Skeletal muscle cell (primary cell): ENCODE measurements around the gene PACRG.

ENCODE experiments used
- DNase-seq: peaks from one replicate; pipeline ENCODE4 v3.0.0-alpha.2; 2010; ENCODE audit warnings: low read depth
- H3K4me3 ChIP-seq: 2 replicates; pipeline ENCODE4 v1.5.1; 2011; ENCODE audit warnings: low read depth, mild to moderate bottlenecking, control low read depth, low read length, moderate library complexity

The PACRG gene

DNA sequence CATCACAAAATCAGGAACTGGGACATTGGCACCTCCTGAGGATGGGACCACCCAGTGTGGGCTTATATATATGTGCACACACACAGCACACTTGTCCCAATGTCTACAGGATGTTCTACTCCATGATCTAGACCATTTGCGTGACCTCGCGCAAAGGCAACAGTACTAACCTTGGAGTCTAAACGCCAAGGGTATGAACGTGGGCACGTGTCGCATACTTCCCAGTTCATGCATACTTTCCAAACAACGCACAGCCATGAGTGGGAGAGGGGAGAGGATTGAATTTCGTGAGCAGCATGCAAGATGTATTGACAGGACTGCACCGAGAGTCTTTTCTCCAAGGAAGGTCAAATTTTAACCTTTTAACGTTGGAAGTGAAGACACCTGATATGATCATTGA lies 472.5 kb downstream of the PACRG start:
- no peak for DNase-seq
- no peak overlapping the region for H3K4me3 ChIP-seq

DNA sequence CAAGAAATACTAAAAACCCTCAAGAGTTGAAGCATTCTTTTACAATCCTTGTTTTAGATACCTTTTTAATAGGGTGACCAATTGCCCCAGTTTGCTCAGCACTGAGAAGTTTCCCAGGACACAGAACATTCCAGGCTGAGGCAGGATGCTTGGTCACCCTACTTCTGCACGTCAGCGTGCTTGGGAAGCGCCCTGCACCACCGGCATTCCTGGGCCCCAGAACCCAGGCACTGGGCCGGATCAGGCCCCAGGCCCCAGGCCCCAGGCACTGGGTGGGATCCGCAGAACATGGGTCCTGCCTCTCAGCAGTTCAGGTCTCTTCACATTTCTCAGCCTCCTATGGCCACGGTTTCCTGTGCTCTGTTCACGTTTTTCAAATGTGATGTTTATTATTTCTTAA lies 472.9 kb downstream of the PACRG start:
- no peak for DNase-seq
- H3K4me3 ChIP-seq = no peak overlapping the region

DNA sequence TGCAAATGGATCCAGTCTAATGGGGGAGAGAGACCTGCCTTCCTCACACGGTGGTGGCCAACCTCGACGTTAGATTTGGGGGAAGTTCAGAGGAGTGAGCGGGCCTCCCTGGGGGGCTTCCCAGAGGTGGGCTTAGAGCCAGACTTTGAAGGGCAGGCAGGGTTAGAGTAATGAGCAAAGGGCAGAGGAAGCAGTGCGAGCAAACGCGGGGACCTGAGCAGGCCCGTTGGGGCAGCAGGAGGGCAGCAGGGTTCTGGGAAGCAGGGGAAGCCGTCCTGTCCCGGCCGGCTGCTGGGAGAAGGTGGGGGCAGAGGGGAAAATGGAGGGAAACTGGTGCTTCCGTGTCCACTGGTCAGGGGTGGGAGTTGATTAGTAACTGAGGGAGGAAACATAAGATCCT lies 474.1 kb downstream of the PACRG start:
- no peak for DNase-seq
- no peak overlapping the region for H3K4me3 ChIP-seq

DNA sequence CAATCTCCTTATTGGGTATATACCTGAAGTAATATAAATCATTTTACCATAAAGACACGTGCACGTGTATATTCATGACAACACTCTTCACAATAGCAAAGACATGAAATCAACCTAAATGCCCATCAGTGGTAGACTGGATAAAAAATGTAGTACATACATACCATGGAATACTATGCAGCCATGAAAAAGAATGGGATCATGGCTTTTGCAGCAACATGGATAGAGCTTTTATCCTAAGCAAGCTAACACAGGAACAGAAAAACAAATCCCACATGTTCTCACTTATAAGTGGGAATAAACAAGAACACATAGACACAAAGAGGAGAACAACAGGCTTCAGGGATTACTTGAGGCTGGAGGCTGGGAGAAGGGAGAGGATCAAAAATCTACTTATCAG lies 478.4 kb downstream of the PACRG start:
- H3K4me3 ChIP-seq = no peak overlapping the region
- no peak for DNase-seq

DNA sequence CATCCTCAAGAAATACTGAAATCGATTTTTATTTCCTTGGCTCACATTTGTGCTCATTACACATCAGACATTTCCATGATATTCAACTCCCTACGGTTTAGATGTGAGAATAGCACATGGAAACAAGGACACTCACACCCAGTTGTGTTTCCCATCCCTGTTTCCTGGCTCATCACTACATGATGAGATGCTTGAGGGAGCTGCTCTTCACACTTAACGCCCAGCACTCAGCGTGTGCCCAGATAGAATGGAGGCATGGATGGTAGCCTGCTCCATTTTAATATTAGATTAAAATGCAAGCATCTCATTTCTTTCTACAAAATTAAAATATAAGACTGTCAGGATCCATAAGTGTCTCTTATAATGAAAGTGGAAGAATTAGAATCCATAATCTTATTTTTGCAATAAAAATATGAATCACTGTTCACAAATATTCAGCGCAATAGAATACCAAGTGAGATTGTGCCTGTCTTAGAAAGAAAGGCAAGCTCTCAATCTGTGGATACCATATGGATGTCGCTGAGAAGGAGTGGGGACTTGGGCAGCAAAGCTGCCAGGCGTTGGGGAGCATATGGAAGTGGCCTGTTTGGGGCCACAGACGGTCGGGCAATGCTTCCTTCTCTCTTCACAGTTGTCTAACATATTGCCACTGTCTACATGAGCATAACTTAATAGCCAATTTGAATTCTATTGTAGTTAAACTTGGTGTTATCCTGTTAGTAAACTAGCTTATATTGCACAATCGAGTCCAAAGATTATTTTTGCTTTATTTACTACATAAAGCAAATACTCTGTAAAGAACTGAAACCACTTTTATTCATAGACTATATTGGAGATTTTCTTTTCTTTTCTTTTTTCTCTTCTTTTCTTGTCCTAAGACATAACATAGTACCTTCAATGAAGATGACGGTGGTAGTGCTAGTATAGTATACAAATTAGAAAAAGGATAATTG lies 479.9 kb downstream of the PACRG start:
- no peak for DNase-seq
- no peak overlapping the region for H3K4me3 ChIP-seq

DNA sequence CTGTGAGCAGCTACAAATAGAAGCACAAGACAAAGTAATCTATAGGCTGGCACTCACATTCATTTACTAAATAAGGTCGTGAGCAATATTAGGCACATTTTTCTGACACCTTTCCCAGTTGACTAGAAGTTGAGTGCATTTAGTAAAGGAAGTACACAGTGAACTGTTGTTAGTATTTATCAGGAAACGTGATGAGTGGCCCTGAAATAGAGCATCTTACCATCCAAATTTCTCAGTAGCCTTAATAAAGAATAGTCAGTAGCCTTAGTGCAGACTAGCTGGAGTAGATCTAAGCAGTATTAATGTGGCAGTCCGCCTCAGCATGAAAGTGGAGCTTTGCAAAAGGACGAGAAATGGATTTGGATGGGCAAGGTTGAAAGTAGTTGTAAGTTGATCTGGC lies 481.2 kb downstream of the PACRG start:
- H3K4me3 ChIP-seq = no peak overlapping the region
- DNase-seq = no peak

DNA sequence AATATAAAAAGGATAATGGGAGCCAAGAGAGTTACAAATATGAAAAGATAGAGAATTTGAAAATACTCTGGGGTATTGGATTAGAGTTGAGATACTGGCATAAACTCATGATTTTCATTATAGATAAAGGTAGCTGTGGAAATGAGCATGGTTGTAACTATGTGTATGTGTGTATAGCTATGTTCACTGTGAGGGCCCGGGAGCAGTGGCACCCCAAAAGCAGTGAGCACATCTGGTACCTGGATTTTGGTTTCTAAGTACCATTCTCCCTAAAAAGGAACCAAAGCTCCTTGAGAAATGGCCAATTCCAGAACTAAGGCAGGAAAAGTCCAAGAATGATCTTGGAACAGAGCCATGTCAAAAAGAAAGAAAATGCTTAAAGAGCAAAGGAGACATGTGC lies 484.3 kb downstream of the PACRG start:
- DNase-seq = no peak
- no peak overlapping the region for H3K4me3 ChIP-seq

DNA sequence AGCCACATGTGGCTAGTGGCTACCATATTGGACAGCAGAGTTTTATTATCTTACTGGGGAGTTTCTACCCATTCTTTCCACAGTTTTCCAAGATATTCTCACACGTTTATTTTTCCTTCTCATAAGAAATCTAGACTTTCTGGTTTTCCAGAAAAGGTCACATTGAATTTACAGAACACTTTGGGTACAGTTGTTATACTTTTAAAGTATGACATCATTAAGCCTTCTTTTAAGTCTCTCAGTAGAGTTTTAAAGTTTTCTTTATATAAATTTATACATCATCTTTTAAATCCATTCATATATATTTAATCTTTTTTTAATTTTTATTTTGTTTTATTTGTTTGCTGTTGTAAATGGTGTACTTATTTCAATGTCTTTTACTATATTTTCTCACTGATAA lies 486.5 kb downstream of the PACRG start:
- H3K4me3 ChIP-seq = no peak overlapping the region
- no peak for DNase-seq

DNA sequence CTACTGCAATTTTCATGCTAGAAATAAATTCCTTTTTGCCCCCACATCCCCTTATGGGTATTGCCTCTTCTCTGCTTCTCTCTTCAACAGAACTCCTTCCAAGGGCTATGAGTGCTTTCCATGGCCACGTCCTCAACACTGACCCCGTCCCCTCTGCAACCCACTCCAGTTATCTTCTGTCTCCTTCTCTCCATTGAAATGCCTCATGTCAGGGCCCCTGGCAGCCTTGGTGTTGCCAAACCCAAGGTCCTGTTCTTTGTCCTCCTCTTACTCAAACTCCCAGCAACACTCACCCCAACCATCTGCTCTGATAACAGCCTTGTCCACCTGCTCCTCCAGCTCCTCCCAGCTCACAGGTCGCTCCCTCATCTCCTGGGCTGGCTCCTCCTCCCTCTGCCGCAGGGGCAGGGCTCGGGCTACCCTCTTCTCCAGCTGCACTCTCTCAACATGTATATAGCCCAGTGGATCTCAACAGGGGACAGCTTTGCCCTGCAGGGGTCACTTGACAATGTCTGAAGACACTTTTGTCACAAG lies 490.7 kb downstream of the PACRG start:
- no peak for DNase-seq
- H3K4me3 ChIP-seq = no peak overlapping the region

DNA sequence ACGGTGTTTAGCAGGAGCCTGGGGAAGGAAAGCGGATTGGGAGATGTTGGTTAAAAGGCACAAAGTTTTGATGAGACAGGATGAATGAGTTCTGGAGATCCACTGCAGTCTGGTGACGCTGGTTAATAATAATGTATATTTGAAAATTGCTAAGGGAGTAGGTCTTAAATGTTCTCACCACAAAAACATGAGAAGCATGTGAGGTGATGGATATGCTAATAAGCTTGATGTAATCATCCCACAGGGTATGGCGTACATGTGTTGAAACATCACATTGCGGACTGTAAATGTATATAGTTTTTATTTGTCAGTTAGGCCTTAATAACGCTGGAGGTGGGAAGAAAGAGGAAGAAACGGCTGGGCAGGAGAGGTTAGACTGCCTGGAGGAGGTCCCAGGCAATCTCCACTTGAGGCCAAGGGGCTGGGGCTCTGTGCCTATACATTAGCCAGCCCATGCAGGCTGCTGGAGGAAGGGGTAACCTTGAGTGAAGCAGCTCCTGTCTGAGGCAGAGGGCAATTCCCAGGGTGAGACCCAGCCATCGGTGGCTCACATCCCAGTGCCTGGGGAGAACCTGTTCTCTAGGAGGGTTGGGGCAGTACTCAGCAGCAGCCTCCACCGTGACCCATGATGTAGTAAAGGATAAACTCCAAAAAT lies 498.5 kb downstream of the PACRG start:
- no peak for DNase-seq
- H3K4me3 ChIP-seq = no peak overlapping the region

DNA sequence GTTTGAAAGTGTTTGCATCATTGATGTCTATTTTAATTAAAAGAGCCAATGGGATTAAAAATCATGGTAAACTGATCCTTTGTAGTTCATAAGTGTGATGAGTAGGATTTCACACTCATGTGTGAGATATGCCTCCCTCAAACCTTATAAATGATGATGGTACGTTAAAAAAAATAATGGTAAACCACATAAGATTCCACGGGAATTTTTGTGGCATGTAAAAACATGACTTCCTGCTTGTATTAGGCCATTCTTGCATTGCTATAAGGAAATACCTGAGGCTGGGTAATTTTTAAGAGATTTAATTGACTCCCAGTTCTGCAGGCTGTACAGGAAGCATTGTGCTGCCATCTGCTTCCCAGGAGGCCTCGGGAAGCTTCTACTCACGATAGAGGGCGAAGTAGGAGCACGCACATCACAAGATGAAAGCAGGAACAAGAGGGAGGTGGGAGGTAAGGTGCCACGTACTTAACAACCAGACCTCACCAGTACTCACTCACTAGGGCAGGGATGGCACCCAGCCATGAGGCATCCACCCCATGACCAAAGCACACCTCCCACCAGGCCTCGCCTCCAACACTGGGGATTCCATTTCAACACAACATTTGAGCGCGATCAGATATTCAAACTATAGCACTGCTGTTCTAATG lies 499.2 kb downstream of the PACRG start:
- H3K4me3 ChIP-seq = no peak overlapping the region
- DNase-seq = peak; percentile 17

DNA sequence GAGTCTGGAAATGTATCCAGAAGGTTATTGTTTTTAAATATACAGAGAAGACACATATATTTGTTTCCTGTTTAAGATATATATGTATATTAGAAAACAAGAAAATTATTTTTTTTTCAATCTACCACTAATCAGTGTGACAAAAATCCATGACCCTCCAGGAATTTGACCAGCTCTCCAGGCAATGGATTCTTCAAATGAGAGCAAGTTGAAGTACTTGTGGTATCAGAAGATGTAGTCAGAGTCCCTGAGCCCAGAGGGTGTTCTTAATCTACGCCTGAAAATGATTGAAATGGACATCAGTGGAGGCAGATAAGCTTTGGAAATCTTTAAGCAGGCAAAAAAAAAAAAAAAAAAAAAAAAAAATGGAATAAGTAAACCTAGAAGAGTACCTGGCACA lies 500.3 kb downstream of the PACRG start:
- H3K4me3 ChIP-seq = no peak overlapping the region

DNA sequence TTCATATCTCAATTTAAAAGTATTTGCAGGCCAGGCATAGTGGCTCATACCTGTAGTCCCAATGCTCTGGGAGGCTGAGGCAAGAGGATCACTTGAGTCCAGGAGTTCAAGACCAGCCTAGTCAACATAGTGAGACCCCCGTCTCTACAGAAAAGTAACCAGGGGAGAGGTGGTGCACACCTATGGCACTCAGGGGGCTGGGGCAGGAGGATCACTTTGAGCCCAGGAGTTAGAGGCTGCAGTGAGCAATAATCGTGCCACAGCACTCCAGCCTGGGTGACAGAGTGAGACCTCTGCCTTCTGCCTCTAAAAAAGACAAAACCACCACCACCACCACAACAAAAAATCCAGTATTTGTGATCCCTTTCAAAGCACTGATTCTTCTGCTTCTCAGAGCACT lies 501.3 kb downstream of the PACRG start:
- no peak for DNase-seq
- H3K4me3 ChIP-seq = no peak overlapping the region

More for the DNA sequence above, 500.3 kb downstream of the PACRG start:
- DNase-seq = no peak

DNA sequence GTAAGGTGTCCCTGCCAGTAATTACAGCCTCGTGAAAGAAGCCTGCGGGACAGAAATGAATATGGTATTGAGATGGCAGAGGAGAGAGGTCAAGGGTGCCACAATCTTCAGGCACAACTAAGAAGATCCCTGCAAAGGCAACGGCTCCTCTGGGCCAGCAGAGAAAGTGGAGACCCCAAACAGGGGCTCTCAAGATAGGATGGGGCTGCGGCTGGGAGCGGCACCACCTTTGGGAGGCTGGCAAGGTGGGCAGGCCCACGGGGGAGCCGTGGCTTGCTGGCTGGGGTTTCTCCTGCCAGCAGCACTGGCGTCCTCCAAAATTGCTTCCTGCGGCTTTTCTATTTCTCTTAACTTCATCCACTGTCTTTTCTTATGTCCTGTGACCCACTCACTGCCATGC lies 503.1 kb downstream of the PACRG start:
- no peak overlapping the region for H3K4me3 ChIP-seq
- no peak for DNase-seq

DNA sequence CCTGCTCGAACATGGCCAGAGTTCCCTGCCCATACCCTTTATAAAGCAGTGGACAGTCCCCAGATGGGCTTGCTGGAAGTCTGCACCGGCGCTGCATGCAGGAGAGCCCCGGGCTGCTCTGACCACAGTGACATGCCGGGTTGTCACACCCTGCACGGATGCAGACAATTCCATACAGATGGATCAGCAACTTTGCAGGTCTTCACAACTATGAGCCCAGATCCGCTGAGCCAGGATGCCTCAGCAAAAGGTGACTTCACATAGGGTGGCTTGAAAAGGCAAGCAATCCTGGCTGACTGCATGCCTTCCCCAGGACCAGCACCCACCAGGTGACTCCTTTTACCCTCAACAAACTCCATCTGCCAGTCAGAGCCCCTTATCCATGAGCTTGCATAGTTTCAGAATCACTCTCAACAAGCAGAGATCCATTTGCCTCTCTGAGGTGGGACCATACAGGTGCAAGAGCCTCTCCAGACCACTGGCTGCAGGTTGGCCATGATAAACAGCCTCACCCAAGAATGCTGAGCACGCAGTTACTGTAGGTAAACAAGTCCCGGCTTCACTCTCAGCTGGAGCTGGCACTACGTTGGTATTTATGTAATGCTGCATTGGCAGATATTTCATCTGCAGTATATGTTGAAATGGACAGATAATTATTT lies 503.7 kb downstream of the PACRG start:
- no peak for DNase-seq
- no peak overlapping the region for H3K4me3 ChIP-seq

DNA sequence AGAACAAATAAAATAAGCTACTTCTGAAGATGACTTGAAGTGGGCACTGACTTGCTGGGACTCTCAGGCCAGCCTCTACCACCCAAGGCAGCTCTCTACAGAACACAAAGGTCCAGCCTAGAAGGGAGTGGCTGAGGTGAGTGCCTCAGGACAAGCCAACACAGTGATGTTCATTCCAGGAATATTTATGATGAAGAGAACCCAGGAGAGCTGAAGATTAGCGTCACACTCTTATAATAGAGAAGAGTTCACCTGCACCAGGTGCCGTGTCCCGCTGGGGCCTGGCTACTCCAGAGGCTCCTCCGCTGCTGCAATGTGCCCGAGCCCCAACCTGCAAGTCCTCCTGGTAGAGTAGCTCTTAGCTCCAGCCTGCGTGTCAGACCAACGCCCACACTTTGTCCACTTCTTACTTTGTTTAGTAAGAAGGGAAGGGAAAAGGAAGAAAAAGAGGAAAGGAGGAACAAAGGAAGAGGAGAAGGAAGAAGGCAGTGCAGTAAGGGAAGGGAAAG lies 504.3 kb downstream of the PACRG start:
- H3K4me3 ChIP-seq = no peak overlapping the region
- DNase-seq = no peak

DNA sequence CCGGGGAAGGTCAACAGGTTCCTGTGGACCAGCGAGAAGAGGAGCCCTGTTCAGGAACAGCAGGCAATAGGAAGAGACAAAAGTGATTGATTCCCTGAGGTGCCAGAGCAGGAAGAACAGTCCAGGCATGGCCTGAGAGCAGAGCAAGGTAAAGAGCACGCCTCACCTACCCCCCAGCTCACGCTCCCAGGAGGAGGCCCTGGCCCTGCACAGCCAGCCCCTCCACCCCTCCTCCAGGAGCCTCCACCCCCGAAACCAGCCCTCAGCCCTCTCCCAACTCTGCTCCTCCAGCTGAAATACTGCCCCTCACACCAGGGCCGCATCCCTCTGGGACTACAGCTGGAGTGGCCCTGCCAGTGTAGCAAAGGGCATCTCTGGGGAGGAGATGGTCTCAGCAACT lies 504.9 kb downstream of the PACRG start:
- no peak overlapping the region for H3K4me3 ChIP-seq

DNA sequence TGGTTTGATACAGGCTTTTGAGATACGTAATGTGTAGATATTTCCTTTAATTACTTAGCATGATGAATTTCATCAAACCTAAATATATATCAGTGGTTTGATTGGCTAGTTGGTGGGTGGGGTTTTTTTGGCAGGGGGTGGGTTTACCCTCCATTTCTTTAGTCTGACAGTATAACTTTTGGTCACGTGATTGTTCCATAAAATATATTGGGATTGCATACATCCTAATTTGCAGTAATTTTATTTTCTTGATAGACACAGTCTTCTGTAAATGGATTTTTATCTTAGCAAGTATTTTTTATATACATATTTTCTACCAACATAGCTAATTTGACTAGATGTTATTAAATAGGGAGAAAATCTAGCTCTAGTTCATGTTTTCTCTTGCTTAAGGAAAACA lies 509.3 kb downstream of the PACRG start:
- H3K4me3 ChIP-seq = no peak overlapping the region
- no peak for DNase-seq

More for the DNA sequence above, 504.9 kb downstream of the PACRG start:
- DNase-seq = no peak

DNA sequence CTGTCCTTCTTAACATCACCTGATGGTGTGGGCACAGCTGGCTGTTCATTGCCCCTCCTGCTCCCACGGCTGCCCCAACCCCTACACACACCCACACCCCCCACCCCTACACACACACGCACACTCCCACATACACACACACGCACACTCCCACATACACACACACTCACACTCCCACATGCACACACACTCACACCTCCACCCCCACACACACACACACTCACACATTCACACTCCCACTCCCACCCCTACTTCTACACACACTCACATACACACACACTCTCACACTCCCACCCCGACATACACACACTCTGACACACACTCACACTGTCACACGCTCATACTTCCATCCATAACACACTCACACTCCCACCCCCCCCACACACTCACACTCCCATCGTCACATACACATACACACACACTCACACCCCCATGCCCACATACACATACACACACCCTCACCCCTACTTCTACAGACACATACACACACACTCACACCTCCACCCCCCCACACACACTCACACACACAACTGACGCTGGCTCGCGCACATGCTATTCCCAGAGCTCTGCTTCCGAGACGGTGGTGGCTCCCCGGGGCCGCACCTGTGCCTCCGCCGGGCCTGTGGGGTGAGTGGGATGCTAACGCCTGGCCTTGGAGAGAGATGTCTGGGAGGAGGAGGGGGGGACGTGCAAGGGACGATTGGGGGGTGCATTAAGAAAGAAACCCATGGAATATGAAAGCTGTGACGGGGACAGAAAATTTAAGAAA lies 512.0 kb downstream of the PACRG start:
- DNase-seq = no peak
- no peak overlapping the region for H3K4me3 ChIP-seq
